Mucosa of gallbladder (tissue), 1 donor: Measurements from ENCODE around the gene GRK4. TPM values are rescaled to one million over a fixed set of nuclear protein-coding genes. Genes with fewer than 3 reads are reported as not detected.
A peak's percentile ranks its signal among the peaks of the same experiment; 100 is the strongest.
"Not testable (repeated sequence)": the region's sequence is repeated elsewhere in the genome, so short reads cannot be mapped to it uniquely, and the experiment has no call there.

Experiments
- DNase-seq: peaks from one replicate; pipeline ENCODE4 v3.0.0-alpha.2; 2020; ENCODE audit warnings: low spot score
- total RNA-seq: library from RNA; stranded (reverse); gene quantifications from one replicate; pipeline ENCODE4 v1.2.1, GENCODE V29; 2021
- donor health status: DM: no; HTN: no; CAD: no.

Gene GRK4
- total RNA-seq, 1 donor from 2014 or later = 7.3 TPM

DNA sequence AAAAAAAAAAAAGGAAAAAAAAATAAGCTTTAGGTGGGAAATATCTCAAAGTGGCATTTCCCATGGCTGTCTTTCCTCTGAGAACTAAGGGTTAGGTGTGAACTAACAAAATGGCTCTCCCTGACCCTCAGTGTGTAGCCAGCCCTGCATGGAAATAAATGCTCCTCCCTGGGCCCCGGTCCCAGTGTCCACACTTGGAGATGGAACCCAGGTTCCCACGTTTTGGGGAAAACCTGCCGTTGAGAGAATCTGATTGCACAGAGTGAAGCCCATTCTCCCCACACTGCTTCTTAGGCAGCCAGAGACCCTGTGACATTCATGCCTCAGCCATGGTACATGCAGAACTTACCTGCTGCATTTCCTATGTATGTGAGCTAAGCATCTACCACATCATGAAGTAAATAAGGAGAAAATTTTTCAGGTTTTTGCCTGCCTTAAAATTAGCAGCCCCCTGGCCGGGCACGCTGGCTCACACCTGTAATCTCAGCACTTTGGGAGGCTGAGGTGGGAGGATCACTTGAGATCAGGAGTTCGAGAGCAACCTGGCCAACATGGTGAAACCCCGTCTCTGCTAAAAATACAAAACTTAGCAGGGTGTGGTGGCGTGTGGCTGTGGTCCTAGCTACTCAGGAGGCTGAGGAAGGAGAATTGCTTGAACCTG is 76.5 kb downstream of the GRK4 start:
- DNase-seq = no peak

DNA sequence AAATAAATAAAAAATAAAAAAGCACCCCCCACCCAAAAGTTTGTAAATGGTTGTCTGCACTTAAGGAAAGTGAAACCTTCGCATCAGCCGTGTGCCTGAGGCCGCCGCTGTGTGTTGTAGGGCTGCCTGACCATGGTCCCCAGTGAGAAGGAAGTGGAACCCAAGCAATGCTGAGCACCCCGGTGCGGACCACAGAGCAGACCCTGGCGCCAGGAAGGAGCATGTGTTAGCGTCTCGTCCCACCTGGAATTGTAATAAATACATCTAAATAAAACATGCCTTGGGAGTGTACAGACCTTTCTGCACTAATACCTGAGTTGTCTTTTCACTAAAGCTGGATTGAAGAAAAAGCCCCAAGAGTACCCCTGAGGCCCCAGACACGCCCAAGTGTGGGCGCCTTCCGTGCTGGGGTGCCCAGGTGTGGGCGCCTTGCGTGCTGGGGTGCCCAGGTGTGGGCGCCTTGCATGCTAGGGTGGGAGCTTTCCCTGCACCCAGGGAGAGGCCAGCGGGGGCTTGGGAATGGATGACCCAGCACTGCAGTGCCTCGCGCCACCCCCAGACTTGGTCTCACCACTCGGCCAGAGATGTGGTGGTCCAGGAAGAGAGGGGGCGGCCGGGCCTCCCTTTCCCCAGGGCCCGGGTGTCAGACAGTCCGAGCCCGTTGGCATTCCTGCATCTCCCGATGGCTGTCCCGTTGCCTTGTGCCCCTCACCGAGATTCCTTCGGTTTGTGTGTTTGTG is 77.3 kb downstream of the GRK4 start:
- no peak for DNase-seq

DNA sequence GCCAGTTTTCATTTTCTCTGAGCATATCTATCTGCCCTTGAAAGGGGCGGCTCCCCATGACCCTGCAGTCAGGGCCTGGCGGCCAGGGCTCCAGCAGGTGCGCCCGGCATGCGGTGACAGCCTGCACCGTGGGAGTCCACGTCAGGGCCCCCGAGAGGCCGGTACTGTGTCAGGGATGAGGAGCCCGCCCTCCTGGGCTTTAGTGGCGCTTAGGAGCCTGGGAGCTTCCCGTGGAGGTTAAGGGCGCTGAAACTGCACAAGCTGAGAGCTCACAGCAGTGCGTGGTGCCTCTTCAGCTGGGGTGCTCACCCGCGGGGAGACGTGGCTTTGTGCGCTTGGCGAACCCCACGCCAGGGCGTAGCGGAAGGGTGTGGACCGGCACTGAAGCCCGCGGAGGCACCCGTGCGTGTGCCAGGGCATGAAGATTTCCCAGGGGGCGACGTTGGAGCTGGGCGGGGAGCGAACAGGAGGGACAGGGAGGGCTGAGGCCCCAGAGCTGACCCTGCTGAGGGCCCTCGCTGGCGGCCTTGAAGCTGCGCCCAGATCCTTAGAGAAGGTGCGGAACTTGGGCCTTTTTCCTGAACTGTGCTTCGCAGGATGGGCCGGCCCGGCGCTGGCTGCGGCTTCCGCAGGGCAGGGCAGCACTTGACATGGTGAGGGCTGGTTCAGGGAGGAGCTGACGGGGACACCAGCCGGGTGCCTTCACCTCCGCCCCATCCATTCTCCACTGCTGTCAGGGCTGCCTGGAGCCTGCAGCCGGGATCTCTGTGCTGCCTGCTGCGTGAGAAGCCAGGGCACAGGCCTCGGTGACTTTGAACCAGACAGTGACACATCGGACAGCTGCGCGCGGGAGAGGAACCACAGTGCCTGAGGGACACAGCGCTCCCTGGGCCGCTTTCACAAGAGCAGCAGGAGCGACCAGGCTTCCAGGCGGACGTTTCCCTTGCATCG is 78.1 kb downstream of the GRK4 start:
- DNase-seq = peak; percentile 38

DNA sequence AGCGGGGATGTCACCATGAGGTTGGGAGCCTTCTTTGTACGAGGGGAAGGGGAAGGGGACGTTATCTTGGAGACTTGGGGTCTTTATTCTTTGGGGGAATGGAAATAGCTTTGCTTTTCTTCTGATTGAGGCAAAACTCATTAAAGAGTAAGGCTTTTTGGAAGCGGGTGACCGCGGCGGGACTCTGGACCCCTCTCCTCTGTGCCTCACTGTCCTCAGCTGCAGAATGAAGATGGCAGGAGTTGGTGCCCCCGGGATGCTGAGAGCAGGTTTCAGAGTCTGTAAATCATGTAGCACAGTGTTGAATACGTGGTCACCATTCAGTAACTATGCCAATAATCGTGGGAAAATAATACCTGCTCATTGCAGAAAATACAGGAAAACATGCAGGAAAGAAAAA is 78.9 kb downstream of the GRK4 start:
- no peak for DNase-seq

DNA sequence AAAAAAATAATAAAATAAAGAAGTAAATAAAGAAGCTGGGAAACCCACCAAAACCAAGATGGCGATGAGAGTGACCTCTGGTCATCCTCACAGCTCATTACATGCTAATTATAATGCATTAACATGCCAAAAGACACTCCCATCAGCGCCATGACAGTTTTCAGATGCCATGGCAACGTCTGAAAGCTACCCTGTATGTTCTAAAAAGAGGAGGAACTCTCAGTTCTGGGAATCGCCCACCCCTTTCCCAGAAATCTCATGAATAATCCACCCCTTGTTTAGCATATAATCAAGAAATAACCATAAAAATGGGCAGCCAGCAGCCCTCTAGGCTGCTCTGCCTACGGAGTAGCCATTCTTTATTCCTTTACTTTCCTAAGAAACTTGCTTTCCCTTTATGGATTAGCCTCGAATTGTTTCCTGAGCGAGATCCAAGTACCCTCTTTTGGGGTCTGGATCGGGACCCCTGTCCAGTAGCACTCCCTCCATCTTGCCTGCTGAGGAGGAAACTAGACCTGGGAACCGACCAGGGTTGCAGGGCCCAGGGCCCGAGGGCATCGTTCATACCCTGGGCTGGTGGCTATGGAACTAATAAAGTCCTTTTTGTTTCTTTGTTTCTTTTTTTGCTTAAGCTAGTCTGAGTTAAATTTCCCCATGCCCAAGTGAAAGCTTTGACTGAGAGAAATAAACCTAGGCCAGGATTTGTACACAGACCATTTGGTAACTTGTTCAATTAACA is 80.1 kb downstream of the GRK4 start:
- no peak for DNase-seq

DNA sequence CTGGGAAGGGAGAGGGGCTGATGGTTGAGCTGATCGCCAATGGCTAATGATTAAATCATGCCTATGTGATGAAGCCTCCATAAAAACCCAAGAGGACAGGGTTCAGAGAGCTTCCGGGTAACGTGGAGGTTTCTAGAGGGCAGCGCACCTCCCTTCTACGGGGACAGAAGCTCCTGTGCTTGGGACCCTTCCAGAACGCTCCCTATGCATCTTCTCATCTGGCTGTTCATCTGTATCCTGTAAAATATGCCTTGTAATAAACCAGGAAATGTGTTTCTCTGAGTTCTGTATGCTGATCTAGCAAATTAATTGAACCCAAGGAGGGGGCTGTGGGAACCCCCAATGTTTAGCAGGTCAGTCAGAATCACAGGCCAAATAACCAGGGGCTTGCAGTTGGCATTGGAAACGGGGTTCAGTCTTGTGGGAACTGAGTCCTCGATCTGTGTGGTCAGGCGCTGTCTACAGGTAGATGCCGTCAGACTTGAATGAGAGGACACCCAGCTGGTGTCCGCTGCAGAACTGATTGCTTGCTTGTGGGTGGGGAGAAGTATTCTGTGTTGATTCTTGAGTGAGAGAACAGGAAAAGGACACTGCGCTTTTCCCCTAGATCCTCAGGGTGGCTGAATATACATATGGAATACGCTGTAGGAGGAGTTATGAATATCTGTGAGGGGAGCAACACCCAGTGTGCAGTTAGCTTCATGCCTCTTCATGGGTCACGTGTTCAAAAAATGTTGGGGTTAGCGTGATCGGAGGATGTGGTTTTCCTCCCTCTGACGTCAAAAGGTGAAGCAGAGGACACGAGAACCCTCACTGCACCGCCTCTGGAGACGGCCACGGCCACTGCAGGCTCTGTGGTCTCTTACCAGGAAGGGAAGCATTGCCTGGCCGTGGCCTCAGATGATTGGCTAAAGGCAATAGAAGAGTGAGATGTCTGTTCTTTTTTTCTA is 81.8 kb downstream of the GRK4 start:
- DNase-seq = peak; percentile 48

DNA sequence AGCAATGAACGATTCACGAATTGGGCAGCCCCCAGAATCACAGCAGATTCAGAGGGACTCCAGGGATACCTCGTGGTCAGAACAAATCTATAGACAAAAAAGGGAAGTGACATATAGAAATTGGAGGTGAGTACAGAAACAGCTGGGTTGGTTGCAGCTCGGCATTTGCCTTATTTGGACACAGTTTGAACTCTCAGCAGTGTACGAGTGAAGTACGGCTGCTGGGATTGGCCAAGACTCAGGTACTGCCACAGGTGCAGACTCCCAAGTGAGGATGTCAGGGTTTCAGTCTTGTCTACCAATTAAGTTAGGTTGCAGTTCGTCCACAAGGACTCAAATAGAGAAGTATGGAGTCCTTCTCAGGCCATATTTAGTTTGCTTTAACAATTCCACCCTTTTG is 82.8 kb downstream of the GRK4 start:
- DNase-seq = no peak

DNA sequence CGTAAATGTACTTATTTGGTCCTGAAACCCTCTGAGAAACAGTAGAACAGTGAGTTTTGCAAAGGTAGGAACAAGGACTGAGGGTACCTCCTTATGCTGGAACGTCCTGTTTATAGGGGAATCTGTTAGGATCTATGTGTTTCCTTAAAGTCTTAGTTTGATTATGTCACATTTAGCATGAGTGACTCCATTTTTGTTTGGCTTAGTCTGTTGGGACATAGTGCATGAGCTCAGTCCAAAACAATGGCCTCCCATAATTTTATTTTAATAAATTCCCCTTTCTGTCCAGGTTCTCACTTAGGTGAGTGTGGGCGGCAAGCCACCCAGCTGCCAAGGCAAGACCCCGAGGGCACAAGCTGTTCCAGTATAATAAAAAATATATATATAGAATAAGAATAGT is 83.3 kb downstream of the GRK4 start:
- no peak for DNase-seq

DNA sequence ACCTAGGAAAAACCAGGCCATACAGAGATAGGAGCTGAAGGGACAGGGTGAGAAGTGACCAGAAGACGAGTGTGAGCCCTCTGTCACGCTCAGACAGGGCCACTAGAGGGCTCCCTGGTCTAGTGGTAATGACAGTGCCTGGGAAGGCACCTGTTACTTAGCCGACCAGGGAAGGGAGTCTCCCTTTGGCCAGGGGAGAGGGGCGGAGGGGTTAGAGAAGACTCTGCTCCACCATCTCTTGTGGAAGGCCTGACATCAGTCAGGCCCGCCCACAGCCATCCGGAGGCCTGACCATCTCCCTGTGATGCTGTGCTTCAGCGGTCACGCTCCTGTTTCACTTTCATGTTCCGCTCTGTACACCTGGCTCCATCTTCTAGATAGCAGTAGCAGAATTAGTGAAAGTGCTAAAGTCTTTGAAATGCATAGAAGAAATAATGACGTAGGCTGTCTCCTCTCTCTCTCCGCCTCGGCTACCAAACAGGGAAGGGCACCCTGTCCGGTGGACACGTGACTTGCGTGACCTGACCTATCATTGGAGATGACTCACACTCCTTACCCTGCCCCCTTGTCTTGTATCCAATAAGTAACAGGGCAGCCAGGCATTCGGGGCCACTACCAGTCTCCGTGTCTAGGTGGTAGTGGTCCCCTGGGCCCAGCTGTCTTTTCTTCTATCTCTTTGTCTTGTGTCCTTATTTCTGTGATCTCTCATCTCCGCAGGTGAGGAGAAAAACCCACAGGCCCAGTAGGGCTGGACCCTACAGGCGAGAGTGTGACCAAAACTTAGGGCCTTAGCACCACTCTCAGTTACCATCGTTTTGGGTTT is 84.3 kb downstream of the GRK4 start:
- peak; percentile 76 for DNase-seq

DNA sequence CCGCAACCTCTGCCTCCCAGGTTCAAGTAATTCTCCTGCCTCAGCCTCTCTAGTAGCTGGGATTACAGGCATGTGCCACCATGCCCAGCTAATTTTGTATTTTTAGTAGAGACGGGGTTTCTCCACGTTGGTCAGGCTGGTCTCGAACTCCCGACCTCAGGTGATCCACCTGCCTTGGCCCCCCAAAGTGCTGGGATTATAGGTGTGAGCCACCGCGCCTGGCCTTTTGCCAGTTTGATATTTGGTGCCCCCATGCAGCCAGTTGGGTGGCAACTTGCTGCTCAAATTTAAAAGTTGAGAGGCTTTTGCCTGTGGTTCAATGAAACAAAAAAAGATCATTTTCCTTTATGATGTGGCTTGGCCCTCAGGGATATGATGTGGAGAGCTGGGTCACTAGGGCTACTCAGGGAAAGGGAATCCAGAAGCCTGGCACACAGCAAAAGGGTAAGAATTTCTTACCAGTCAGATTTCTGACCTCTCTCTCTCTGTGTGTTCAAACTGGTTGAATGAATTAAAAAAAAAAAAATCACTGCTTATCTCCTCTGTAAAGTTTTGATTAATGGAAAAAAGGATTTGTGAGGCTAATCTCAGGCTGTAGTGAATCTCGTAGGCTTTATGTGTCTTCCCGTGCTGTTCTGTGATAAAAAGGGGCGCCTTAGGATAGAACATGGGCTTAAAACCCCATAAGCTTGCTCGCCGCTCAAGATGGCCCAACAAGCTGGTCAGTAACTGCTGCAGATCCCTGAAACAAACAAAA is 87.9 kb downstream of the GRK4 start:
- DNase-seq = not testable (repeated sequence)

DNA sequence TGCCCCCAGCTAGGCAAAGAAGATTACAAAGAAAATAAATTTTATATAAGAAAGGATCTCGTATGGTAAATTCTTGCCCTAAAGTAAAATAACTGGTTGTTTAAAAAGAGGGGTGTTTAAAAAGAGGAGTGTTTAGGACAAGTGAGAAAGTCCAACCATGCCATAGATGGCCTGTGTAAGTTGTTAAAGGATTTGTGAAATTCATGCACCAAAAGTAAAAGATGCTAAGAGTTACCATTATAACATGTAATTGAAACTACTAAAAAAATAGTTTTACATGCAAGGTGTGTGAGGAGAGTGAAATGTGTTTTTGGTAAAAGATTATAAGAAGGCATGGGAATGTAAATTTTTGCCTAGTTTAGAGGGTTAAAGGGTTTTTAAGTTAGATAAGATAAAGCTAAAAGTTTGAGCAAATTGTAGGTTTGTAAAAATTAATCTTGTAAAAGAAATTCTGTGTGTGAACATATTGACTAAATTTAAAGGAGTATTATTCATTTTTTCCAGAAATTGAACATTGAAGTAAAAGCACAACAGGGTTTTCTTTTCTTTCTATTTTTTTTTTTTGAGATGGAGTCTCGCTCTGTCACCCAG is 90.9 kb downstream of the GRK4 start:
- DNase-seq = no peak

DNA sequence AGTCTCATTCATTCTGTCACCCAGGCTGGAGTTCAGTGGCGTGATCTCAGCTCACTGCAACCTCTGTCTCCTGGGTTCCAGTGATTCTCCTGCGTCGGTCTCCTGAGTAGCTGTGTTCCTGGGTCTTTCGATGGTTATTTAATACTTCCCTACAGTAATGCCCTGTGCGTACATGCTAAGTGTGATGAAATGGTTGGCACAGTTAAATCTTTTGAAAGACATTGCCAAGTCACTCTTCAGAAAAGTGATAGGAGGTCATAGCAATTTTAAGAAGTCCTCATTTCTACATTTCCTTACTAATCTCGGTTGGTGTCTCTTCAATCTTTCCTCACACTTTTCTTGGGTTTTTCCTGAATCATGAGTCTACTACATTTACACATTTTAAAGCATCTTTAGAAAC is 96.6 kb downstream of the GRK4 start:
- no peak for DNase-seq

DNA sequence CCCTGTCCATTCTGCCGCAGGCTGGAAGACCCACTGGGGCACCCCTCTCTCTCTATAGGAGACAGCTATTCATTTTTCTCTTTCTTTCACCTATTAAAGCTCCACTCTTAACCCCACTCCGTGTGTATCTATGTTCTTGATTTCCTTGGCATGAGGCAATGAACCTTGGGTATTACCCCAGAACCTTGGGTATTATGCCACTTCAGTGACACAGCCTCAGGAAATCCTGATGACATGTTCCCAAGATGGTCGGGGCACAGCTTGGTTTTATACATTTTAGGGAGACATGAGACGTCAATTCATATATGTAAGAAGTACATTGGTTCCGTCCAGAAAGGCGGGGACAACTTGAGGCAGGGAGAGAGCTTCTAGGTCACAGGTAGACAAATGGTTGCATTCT is 97.6 kb downstream of the GRK4 start:
- no peak for DNase-seq

DNA sequence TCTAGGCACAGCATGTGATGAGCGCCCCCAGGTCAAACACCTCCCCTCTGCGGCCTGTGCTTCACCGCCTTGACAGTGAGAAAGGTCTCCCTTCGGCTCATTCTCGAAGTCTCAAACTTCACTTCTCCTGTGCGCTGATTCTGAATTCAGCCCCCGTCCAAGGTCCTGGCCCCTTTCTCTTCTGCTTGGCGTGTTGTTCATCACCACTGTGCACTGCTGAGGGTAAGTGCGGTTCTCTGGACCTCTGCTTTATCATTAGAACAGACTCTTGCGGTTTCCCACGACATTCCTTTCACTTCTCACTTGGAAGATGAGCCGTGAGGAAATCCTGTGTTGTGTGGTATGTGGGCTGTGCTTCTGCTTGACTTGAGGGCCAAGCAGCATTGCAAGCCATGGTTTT is 99.1 kb downstream of the GRK4 start:
- DNase-seq = no peak

DNA sequence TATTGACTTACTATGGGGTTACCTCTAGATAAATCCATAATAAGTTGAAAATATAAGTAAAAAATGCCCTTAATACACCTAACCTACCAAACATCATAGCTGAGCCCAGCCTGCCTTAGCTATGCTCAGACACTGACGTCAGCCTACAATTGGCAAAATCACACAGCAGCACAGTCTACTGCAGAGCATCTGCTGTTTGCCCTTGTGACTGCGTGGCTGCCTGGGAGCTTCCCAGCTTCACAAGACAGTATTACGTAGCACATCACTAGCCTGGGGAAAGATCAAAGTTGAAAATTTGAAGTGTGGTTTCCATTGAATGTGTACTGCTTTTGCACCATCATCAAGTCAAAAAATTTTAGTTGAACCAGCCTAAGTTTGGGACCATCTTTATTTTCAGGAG is 102.2 kb downstream of the GRK4 start:
- no peak for DNase-seq

DNA sequence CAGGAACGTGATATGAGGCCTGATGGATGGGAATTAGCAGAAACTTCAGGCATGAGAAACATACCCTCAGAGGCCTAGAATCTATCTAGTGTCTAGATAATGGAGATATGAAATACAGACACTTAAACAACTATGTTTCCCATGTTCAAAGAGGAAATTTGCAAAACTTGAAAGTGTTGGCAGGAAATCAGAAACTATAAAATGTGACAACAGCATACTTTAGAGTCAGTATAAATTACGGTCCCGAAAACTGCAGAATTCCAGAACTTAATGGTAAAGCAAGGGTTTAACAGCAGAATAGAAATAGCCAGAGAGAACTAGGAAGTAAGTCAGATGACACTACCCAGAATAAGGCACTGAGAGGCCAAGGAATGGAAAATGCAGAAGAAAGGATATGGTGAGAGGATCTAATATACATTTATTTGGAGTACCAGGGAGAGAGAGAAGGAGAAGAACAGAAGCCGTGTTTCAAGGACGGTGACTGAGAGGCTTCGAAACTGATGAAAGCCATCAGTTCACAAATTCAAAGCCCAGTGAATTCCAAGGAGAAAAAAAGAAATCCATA is 103.5 kb downstream of the GRK4 start:
- no peak for DNase-seq

DNA sequence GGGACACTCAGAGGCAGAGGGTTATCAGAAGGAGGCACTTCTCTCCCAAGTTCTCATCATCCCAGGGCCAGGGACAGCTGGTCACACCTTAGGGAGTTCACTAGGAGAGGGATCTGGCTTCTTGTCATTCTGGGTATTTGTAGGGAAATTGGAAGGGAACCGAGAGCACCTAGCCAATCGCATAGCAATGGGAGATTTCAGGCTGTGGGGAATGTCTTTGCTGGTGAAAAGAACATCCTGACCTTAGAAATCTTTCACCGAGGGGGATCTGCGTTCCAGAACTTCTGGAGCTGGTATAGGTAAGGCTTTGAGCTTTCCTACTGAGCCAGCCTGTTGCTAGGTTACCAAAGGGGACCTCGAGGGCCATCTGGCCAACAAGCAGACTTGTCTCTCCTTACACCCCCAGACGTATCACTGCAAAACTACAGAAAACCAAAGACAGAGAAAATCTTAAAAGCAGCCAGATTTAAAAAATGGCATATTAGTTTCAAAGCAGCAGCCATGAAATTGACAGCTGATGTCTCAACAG is 104.2 kb downstream of the GRK4 start:
- no peak for DNase-seq

DNA sequence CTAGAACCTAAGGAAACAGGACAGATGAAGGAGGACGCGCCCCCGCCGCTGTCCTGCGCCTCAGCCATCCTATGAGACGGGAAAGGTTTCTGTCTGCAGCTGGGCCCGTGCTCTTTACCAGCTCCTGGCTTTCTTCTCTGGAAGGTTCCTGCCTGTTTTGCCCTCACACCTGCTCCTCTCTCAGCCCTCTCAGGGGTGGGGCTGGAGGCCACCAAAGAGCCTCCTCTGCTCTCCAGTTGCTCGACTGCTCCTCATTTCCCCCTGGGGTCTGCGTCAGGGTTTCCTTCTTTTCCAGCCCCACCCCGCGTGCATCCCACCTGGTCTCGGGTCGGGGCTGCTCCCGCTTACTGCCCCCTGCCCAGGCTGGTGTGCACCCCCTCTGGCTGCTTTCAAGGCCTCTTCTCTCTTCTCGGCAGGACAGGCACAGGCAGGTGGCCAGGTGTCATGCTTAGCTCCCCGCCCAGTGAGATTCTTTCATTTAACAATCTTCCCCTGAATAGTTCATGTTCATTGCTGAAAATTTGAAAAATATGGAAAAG is 106.4 kb downstream of the GRK4 start:
- DNase-seq = no peak
